CD14-positive monocyte (primary cell): ENCODE measurements around the gene EIPR1. TPM values are rescaled to one million over a fixed set of nuclear protein-coding genes. Genes with fewer than 3 reads are reported as not detected.
"Not testable (repeated sequence)": the region's sequence is repeated elsewhere in the genome, so short reads cannot be mapped to it uniquely, and the experiment has no call there.

Experiments used
- DNase-seq, 3 donors: peaks; one replicate each; pipeline ENCODE4 v3.0.0-alpha.2; 2011 to 2022
- H2AFZ ChIP-seq: 2 replicates; pipeline ENCODE4 v1.6.0; 2012; ENCODE audit warnings: mild to moderate bottlenecking, low read depth, low read length, inconsistent platforms; ENCODE audit not compliant: insufficient read depth, poor library complexity, severe bottlenecking
- H3K27ac ChIP-seq, 2 donors: 1 replicate in 1 of 2; 2 replicates in 1 of 2; pipeline ENCODE4 v1.5.1; 2012 to 2013; ENCODE audit warnings: low read length in 2 of 2, control low read depth in 1 of 2, inconsistent platforms in 1 of 2, low read depth in 1 of 2, mild to moderate bottlenecking in 1 of 2
- H3K27me3 ChIP-seq, 2 donors: one replicate each; pipeline versions ENCODE4 v1.6.0 to v1.6.1; 2011 to 2013; ENCODE audit warnings: low read length in 2 of 2; ENCODE audit not compliant: control insufficient read depth in 2 of 2, insufficient read depth in 2 of 2
- H3K36me3 ChIP-seq, 2 donors: replicated peaks in 1 of 2; 1 replicate in 1 of 2; 2 replicates in 1 of 2; pipeline versions ENCODE4 v1.5.1 to v1.6.1; 2012 to 2013; ENCODE audit warnings: low read length in 2 of 2, control low read depth in 1 of 2, inconsistent platforms in 1 of 2, mild to moderate bottlenecking in 1 of 2; ENCODE audit not compliant: insufficient read depth in 2 of 2, control insufficient read depth in 1 of 2
- H3K4me1 ChIP-seq, 2 donors: 1 replicate in 1 of 2; 2 replicates in 1 of 2; pipeline versions ENCODE4 v1.5.1 to v1.6.1; 2012 to 2013; ENCODE audit warnings: low read length in 2 of 2, control low read depth in 1 of 2, inconsistent platforms in 1 of 2, mild to moderate bottlenecking in 1 of 2, moderate library complexity in 1 of 2; ENCODE audit not compliant: insufficient read depth in 2 of 2, control insufficient read depth in 1 of 2
- H3K4me2 ChIP-seq: replicated peaks from 2 replicates; pipeline ENCODE3; 2012; ENCODE audit warnings: low read length, moderate library complexity, mild to moderate bottlenecking; ENCODE audit not compliant: poor library complexity, severe bottlenecking; ENCODE audit errors: extremely low read depth
- H3K4me3 ChIP-seq, 3 experiments: fragments of 200-600 bp in 1 of 3; sonication (generic) in 1 of 3; replicated peaks in 1 of 3; 1 replicate in 2 of 3; 2 replicates in 1 of 3; pipeline ENCODE4 v1.5.1; 2011 to 2013; ENCODE audit warnings: low read length in 3 of 3, mild to moderate bottlenecking in 3 of 3, control low read depth in 2 of 3, low read depth in 2 of 3, inconsistent platforms in 1 of 3, moderate library complexity in 1 of 3
- H3K79me2 ChIP-seq: 2 replicates; pipeline ENCODE4 v1.6.0; 2012; ENCODE audit warnings: mild to moderate bottlenecking, control low read depth, inconsistent platforms, low read length, moderate library complexity; ENCODE audit not compliant: insufficient read depth
- H3K9ac ChIP-seq: 2 replicates; pipeline ENCODE4 v1.6.0; 2017; ENCODE audit warnings: low read length, mild to moderate bottlenecking; ENCODE audit not compliant: insufficient read depth, poor library complexity, severe bottlenecking
- H3K9me3 ChIP-seq, 2 donors: replicated peaks in 1 of 2; 1 replicate in 1 of 2; 2 replicates in 1 of 2; pipeline versions ENCODE4 v1.5.1 to v1.6.1; 2012 to 2013; ENCODE audit warnings: low read length in 2 of 2, control low read depth in 1 of 2; ENCODE audit not compliant: control insufficient read depth in 1 of 2, insufficient read depth in 1 of 2
- H4K20me1 ChIP-seq: 2 replicates; pipeline ENCODE4 v1.6.0; 2012; ENCODE audit warnings: mild to moderate bottlenecking, low read length, control low read depth, moderate library complexity; ENCODE audit not compliant: insufficient read depth
- H3K27ac Mint-ChIP-seq, 7 donors: one replicate each; pipeline ENCODE4 v1.8.0; 2020; ENCODE audit warnings: mild to moderate bottlenecking in 7 of 7, mixed read lengths in 7 of 7, moderate library complexity in 6 of 7, inconsistent platforms in 2 of 7
- H3K27me3 Mint-ChIP-seq, 3 donors: one replicate each; pipeline ENCODE4 v1.8.0; 2021 to 2022; ENCODE audit warnings: low read depth in 3 of 3, mild to moderate bottlenecking in 3 of 3, mixed read lengths in 3 of 3, moderate library complexity in 3 of 3, inconsistent platforms in 1 of 3
- H3K36me3 Mint-ChIP-seq, 2 donors: one replicate each; pipeline ENCODE4 v1.8.0; 2020; ENCODE audit warnings: mixed read lengths in 2 of 2, inconsistent platforms in 1 of 2, mild to moderate bottlenecking in 1 of 2
- H3K4me1 Mint-ChIP-seq: one replicate; pipeline ENCODE4 v1.8.0; 2020; ENCODE audit warnings: mild to moderate bottlenecking, mixed read lengths
- H3K4me3 Mint-ChIP-seq, 2 donors: one replicate each; pipeline ENCODE4 v1.8.0; 2020; ENCODE audit warnings: mild to moderate bottlenecking in 2 of 2, mixed read lengths in 2 of 2, moderate library complexity in 1 of 2
- H3K9me3 Mint-ChIP-seq, 7 donors: one replicate each; pipeline ENCODE4 v1.8.0; 2020 to 2022; ENCODE audit warnings: mixed read lengths in 7 of 7, mild to moderate bottlenecking in 6 of 7, moderate library complexity in 6 of 7, inconsistent platforms in 2 of 7
- CTCF ChIP-seq: fragments of 200-600 bp; IDR thresholded peaks from one replicate; pipeline ENCODE4 v1.8.0; 2022; ENCODE audit warnings: antibody characterized with exemption, mild to moderate bottlenecking
- WGBS: methylation state at CpG from one replicate; pipeline ENCODE4 v1.1.5; 2013; ENCODE audit warnings: missing lambda C conversion rate; ENCODE audit not compliant: insufficient coverage; 5-methylcytosine and 5-hydroxymethylcytosine counted together
- intact Hi-C, 2 donors: fragments of 100-400 bp; cut with micrococcal nuclease; formaldehyde crosslinking; loops; one replicate each; pipeline versions ENCODE4 v1.15.0 to v1.15.1; 2023
- polyA plus RNA-seq, 3 donors: library from polyadenylated mRNA; depleted of rRNA in 1 of 3; unstranded in 2 of 3; stranded (reverse) in 1 of 3; fragments of 300-500 nt in 2 of 3; fragments of >200 nt in 1 of 3; fragmentation: Illumina TruSeq in 2 of 3; gene quantifications; 1 replicate in 2 of 3; 2 replicates in 1 of 3; pipeline ENCODE4 v1.2.3, GENCODE V29; 2012 to 2021

The EIPR1 gene
- polyA plus RNA-seq, 3 donors, result 19.0 to 22.4 (median 20.8) TPM

DNA sequence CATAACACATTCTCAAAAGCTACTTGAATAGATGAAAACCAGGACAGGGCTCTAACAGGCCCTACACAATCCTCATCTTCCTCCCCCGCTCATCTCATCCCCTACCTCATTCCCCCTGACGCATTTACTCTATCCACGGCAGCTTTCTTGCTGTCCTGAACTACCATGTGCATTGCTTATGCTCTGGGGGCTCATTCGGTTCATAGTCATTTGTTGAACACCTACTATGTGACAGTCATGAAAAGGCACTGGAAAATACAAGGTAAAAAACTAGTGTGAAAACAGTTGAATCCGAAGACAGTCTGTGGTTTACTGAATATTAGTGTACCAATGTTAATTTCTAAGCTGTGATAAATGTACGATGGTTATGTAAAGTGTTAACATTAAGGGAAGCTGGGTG, 797 bp downstream of the EIPR1 start:
- no peaks in the 10 kb centered on the region for H3K27me3 Mint-ChIP-seq
- Histone ChIP-seq H3K4me2 (peak overlapping the region; percentile 92), H3K9ac (peak overlapping the region; percentile 74), H3K4me1 (peaks cover 36 to 41% of the 10 kb centered on the region in 2 donors), H3K9me3 (peaks cover 0 to 8% of the 10 kb centered on the region in 2 donors), H3K27me3 (no peaks in the 10 kb centered on the region), H3K36me3 (peaks cover 3 to 4% of the 10 kb centered on the region in 2 donors), H3K79me2 (peaks cover 51% of the 10 kb centered on the region), H3K27ac (peak overlapping the region in 1 of 2 donors; percentile 91), H2AFZ (peak overlapping the region; percentile 99), H4K20me1 (peaks cover 5% of the 10 kb centered on the region), H3K4me3 (peak overlapping the region; percentile 86 to 96 (median 91))
- peaks cover 7 to 13% of the 10 kb centered on the region in 2 donors for H3K36me3 Mint-ChIP-seq
- H3K27ac Mint-ChIP-seq, result peak overlapping the region in 3 of 7 donors; percentile 20 to 94 (median 88)
- 100% methylated on average over 1 of the region's 6 CpGs for WGBS
- intact Hi-C loops, result loop anchor here (1.0 to 5.0 kb wide), 2 partner anchors 181 to 200 kb away; partner anchors contain the start of genes RPS7 (in 2 of the 2) and RNASEH1 (in 1 of the 2)
- no peak for TF ChIP-seq CTCF
- no peak for DNase-seq
- H3K9me3 Mint-ChIP-seq, result peaks cover 0 to 10% (median 2%) of the 10 kb centered on the region in 7 donors
- peaks cover 38% of the 10 kb centered on the region for H3K4me1 Mint-ChIP-seq
- peak overlapping the region; percentile 91 to 95 for H3K4me3 Mint-ChIP-seq

- H3K4me1 ChIP-seq, H3K9me3 ChIP-seq, H3K27ac ChIP-seq, DNase-seq, H3K4me3 ChIP-seq, H2AFZ ChIP-seq, H3K27ac Mint-ChIP-seq, H3K36me3 ChIP-seq, H3K9ac ChIP-seq, H3K4me1 Mint-ChIP-seq, H3K36me3 Mint-ChIP-seq, H3K4me2 ChIP-seq, H3K27me3 ChIP-seq, H3K27me3 Mint-ChIP-seq, H4K20me1 ChIP-seq, intact Hi-C loops, H3K4me3 Mint-ChIP-seq: not testable (repeated sequence)
- WGBS, result 92% methylated on average over 6 of the region's 34 CpGs
- H3K9me3 Mint-ChIP-seq, result peaks cover 4 to 24% (median 6%) of the 10 kb centered on the region in 7 donors
- peaks cover 32% of the 10 kb centered on the region for H3K79me2 ChIP-seq
Observed at GRCh38 chr2:3369340-3370181, 8.1 kb downstream of the EIPR1 start.
